ENCODE data around the gene INTS3.

The INTS3 gene

DNA sequence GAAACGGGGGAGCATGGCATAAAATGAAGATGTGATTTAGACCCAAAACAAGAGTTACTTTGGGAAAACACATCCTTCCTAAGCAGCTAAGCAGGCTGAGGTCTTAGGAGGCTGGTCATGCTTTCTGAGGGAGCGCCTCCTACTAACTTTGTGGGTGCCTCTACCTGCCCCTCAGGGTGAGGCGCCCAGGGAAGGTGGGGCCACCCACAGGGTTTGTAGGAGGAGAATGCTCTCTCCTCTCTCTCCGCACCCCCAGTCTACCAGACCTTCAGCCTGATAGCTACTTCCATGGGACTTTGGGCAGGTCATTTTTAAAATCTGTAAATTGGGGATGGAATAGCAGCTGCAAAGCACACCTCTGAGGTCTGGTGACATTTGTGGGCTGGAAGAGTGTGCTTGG lies 71.2 kb downstream of the INTS3 start:
- no peak for DNase-seq

DNA sequence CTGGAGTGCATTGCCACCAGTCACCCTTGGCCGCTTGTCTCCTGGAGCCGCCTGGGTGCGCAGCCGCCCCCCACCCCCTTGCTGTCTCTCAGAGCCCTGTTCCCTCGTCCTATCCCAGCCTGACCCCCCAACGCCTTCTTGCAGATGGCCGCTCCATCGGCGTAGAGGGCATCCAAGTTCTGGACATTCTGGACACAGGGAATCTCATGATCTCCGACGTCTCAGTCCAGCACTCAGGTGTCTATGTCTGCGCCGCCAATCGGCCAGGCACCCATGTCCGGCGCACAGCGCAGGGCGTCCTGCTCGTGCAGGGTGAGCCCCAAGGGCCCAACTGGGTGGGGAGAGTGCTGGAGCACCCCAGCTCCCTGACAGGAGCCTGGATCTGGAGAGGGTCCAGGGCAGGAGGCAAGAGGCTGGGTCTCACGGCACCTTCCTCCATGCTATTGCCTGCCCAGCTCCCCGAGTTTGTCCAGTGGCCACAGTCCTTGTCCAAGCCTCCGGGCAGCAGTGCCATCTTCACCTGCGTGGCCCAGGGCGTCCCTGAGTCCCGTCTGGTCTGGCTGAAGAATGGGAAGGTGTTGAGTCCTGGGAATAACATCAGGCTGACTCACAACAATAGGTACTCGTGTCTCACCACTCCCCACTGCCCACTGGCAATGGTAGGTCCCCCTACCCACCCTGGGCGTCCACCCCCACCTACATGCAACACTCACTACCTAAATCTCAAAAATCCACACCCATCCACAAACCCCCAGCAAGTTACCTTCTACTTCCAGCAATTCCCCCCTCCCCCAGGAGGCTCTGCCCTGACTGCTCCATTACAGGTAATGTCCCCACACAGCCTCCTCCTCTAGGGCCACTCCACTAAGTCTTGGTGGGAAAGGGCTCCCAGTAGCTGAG lies 72.0 kb downstream of the INTS3 start:
- no peak for DNase-seq

DNA sequence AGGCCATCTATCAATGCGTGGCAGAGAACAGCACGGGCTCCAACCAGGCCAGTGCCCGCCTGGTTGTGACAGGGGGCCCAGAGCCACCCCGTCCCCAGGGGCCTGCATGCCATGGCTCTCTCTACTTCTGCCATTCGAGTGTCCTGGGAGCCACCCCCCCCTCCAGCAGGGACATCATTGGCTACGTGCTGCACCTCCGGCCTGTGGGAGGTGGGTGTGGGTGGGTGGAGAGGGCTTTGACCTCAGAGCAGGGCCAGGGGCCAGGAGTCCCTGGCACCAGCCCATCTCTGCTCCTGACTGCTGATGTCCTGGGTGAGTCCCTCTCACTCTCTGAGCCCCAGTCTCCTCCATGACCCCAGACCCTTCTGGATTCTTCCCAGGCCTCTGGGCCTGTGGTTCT lies 72.7 kb downstream of the INTS3 start:
- no peak for DNase-seq

DNA sequence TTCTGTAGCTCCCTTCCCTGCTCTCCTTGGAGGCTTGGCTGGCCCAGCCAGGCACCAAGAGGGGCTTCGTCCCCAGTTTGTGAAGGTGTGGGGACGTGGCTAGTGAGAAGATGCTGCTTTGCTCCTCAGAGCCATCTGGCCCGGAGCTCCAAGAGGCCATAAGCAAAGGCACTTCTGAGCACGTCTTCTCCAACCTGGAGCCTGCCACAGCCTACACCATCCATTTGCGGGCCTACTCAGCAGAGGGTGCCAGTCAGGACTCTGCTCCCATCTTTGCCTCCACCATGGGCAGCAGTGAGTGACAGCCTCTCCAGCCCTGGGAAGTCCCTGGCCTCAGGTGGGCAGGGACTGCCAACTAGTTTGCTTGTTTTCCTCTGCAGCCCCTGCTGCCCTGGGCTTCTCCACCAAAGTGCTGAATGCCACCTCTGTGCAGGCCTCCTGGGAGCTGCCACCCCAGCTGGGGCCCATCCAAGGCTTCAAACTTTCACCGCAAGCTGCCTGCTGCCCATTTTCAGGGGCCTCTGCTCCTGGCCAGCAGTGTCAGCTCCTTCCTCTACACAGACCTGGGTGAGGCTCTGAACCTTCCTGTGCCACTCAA lies 73.3 kb downstream of the INTS3 start:
- DNase-seq: no peak

DNA sequence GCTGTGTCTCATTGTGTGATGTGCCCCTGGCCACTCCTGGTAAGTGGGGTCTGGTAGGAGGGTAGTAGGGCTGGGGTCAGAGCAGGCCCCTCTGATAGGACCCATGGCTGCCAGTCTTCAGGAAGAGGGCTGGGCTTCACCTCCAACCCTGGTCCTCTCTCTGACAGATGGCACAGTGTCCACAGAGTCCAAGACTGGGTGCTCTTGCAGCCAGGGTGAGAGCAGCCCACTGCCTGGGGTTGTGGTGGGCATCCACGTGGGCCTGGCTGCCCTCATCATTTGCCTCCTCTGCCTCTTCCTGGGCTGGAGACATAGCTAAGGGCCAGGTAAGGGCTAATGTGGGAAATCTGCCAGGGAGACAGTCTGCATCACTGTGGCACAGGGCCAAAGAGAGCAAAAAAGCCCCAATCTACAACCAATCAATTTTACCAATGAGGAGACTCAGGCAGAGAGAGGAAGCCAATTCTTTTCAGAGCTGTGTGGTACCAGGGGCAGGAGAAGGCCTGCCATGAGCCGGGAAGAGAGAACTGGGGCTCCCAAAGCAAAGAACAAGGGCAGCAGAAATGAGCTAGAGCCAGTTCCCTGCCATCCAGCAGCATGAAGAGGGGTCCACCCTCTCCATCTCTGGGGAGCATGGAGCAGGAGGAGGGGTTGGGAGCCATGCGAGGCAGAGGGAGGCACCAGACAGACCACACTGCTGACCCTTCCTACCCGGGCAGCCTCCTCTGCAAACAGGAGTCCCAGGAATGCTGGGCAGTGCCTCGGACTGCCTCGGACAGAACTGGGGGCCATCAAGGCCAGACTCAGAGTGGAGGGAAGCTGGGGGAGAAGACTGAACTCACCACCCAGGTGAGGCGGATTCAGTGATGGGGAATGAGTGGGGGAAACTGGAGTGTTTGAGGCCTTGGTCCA lies 74.2 kb downstream of the INTS3 start:
- no peak for DNase-seq

DNA sequence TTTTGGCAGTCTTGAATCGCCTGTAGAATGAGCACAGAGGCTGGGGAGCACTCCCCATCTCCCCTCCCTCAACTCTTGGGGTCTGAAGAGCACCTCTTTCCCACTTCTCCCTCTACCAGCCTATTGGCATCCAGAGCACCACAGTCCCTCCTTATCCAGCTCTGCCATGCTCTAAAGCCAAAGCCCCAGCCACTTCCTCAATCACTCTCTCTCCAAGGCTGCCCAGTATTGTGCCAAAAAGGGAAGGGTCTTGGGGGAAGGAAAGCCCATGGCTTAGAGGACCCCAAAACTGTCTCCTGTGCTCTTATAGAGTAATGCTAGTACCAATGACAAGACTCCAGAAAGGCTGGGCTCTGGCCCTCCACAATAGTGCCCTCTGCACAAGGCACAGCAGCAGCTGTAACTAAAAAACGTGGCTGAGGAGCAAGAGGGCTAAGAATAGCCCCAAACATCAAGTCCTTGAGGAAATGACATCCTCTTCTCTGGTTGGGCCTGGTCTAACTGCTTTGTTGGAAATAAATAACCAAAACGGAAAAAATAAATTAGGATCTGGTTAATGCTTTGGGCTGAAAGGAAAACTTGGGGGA lies 75.7 kb downstream of the INTS3 start:
- no peak for DNase-seq

DNA sequence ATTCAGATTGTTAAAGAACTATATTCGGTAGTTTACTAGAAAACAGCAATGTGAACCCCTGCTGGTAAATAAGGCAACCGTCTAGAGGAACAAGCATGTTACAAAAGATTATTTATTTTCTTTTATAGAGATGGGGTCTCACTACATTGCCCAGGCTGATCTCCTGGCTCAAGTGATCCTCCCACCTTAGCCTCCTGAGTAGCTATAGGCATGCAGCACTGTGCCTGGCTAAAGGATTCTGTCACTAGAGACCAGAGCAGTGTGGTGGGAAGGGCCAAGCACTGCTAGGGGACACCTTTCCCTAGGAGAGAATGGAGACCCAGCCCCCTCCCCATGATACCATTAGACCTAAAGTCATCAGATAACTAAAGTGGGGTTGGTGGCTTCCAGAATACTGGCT lies 76.3 kb downstream of the INTS3 start:
- DNase-seq: no peak

DNA sequence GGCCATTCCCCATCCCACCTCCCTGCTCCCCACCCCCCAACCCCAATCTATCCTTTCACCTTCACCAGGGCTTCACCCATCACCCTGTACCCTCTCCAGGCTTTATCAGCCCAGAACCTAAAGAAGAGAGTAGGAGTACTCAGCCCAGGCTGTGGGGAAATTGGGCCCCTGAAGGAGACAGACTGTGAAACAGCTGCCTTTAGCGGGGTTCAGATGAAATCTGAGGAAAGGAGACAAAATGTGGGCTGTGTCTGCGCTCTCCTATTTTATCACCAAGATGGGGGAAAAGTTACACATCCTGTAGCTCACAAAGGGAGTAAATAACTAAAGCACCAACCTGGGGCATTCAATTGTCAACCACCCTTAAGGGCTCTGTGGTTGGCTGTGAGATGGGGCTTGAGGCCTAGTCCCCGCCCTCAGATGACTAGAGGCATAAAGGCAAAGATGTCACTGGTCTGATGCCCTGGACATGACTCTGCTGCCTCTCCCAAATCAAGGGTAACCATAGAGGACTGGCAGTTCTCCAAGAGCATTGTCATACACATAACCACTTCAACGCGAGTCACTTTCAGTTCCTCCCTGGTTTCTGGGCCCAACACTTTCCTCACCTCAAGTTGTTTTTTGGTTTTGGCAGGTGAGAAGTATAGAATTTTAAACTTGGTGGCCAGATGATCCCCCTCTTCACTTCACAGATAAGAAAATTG lies 77.3 kb downstream of the INTS3 start:
- no peak for DNase-seq

DNA sequence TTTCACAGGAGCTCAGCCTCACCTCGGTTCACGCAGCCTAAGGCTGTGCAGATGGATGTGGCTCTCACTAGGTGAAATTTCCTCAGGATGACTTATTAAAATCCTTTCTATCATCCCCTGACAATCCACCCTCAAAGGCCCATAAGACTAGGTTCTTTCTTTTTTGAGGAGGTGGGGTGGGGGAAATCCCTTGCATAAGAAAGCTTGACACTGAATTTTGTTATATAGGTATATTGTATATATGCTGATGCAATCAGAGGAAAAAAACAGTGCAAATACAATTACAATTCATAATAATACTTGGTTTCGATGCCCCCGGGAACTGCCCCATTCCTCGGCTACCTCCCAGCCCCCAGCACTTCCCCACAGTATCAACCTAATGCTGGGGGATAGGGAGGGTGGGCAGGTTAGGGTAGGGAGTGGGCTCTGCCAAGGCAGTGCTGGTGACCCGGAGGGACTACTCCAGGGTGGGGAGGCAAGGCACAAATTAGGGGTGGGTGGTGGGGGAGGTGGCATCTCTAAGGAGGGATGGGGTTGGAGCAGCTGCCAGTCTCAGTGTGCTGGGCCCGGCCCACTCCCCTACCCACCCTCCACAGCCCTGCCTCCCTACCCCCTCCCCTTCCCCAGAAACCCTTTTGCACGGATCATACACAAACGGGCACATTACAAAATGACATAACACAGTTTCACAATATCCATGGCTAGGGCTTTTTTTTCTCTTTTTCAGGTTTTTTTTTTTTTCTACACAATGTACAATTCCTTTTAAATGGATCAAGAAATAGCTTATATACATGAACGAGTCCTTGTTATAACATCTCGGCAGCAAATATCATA lies 78.3 kb downstream of the INTS3 start:
- DNase-seq: no peak

DNA sequence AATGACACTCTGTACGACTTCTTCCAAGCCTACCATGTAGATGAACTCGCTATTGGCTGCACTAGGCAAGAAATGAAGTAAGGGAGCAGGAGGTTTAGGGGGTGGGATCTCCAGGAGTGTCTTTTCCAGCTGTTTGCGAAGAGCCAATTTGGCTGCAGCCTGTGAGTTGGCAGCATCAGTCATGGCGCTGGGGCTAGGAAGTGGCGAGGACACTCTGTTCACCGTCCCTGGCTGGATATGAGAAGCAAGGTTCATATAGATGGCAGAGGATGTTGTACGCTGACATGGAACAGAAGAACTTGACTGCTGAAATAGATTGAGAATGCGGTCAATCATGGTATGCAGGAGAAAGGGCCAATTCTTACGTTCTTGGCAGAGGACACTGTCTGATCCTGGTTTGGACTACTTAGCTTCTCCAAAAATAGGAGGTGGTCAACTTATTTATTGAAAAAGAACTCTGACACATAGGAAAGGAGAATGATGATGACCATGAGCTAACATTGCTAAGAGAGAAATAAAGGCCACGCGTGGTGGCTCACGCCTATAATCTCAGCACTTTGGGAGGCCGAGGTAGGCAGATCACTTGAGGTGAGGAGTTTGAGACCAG lies 88.5 kb downstream of the INTS3 start:
- no peak for DNase-seq

DNA sequence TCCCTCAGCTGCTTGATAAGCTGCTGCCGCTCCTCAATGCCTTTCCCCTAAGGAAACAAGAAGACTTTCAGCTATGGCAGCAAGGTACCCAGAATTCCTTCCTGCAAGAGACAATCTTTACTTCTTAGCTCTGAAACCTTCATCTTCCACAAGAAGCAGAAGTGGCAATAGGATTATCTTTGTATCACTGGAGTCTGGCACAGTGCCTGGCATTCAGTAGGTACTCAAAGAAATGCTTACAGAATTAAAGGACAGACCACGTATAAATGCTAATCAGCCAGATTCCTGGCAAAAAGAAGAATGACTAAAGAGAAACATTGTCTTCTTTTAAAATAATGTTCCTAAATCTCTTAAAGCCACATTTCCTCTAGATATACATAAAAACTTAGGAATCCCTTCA lies 91.0 kb downstream of the INTS3 start:
- no peak for DNase-seq
